Pulmonary artery endothelial cell (primary cell): ENCODE measurements around the gene PADI4. TPM values are rescaled to one million over a fixed set of nuclear protein-coding genes. Genes with fewer than 3 reads are reported as not detected.

Source experiments
- DNase-seq: peaks from one replicate; pipeline ENCODE4 v3.0.0-alpha.2; 2011; ENCODE audit warnings: low read depth, low spot score
- total RNA-seq: library from RNA; depleted of rRNA; stranded (reverse); fragments of >200 nt; gene quantifications from 2 replicates; pipeline ENCODE4 v1.2.3, GENCODE V29; 2014

PADI4 gene
- total RNA-seq, 1 donor from 2014 or later, result not detected

GRCh38 chr1:17347769-17348592, 40.0 kb downstream of the PADI4 start:
- no peak for DNase-seq

DNA sequence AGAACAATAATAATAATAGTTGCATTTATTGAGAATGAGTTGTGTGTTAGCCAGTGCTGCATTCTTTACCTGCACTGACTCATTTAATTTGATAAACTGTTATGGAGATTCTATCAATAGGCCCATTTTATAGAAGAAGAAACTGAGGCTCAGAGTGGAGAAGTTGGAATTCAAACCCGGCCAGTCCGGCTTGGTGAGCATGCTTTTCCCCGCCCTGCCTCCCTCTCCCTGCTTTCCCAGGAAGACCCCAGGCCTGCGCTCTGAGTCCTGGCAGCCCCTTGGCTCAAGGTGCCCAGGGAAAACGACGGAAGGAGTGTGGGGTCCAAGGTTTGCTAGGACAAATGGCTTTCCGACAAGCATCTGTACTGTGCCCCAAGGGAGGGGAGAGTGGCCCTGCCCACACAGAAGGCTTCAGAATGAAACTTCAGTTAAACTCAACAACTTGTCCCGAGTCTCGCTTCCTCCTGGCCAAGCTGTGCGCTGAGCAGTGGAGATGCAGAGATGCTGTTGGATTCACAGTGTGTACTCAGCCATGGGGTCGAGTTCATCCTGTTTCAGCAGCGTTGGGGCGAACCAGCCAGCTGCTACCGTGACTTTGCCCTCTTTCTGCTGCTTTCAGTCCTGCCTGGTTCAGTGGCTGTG, 40.7 kb downstream of the PADI4 start:
- DNase-seq, result no peak

DNA sequence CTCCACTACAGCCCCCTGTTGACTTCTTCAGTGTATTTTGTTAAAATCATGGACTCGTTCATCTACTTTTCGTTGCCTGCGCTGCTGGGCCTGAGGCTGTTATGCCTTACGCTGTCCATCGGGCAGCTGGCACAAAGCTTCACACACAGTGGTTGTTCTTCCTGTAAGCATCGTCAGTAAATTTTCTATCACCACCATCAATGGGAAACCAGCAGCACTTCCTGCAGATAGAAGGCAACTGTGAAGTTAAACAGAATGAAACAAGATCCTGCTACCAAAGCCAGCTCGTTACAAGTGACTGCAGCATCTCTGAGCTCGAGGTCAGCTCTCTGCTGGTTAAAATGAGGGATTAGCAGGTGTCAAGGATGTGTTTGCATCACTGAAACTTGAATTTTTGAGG, 42.1 kb downstream of the PADI4 start:
- DNase-seq, result no peak

- DNase-seq, result no peak
Observed at GRCh38 chr1:17350928-17351446, 43.0 kb downstream of the PADI4 start.

GRCh38 chr1:17351598-17352324, 43.8 kb downstream of the PADI4 start:
- no peak for DNase-seq

DNA sequence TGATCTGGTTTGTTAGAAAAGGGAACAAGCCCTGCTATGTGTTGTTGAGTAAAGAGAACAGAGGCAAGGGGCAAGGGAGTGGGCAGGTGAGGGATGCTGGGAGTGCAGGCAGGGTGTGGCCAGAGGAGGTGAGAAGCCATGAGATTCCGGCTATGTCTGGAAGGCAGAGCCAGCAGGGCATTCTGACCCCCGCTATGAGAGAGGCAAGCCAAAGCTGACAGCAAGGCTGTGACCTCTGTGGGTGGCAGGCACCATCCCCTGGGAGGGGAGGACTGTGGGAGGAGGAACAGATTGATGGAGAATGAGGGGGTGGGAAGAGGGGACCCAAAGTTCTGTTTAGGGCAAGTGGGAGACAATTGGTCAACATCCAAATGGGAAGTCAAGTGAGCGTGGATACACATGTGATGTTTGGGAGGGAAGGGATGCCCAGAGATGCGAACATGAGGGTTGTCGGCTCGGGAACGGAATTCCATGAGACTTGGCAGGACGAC, 44.5 kb downstream of the PADI4 start:
- DNase-seq, result no peak

DNA sequence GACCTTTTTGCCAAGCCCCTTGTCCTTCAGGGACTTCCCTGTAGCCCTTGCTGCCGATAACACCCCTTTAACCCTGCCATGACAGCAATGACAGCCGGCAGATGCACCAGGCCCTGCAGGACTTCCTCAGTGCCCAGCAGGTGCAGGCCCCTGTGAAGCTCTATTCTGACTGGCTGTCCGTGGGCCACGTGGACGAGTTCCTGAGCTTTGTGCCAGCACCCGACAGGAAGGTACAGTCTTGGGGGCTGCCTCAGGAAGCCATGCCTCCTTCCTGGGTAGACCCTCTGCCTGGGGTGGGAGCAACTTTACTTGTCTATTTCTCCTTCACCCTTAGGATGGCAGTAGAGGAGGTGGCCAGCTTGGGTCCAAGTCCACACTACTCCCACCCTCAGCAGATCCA, 47.9 kb downstream of the PADI4 start:
- no peak for DNase-seq

- no peak for DNase-seq
Observed at GRCh38 chr1:17356387-17357026, 48.5 kb downstream of the PADI4 start.

GRCh38 chr1:17358557-17358956, 50.6 kb downstream of the PADI4 start:
- no peak for DNase-seq

DNA sequence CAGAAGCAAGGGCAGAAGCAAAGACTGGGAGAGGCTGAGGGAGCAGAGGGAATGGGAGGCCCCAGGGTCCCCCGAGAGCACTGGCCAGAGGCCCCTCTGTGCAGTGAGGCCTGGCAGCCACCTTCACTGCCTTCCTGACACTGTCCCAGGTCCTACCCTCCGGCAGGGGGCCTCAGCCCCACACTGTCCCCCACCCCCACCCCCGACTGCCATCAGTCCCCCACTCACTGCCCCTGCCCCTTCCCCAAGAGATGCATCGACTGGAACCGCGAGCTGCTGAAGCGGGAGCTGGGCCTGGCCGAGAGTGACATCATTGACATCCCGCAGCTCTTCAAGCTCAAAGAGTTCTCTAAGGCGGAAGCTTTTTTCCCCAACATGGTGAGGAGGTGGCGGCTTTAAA, 51.0 kb downstream of the PADI4 start:
- no peak for DNase-seq

DNA sequence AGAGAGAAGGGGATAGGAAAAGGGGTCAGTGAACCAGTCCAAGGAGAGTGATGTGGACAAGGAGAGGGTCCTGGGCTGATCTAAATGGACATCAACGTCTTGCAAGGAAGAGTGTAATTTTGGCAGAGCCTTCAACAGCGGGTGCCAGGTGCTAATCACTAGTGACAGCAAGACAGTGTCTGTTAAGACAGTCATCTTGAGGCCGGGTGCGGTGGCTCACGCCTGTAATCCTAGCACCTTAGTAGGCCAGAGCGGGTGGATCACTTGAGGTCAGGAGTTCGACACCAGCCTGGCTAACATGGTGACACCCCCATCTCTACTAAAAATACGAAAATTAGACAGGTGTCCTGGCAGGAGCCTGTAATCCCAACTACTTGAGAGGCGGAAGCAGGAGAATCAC, 51.8 kb downstream of the PADI4 start:
- no peak for DNase-seq

DNA sequence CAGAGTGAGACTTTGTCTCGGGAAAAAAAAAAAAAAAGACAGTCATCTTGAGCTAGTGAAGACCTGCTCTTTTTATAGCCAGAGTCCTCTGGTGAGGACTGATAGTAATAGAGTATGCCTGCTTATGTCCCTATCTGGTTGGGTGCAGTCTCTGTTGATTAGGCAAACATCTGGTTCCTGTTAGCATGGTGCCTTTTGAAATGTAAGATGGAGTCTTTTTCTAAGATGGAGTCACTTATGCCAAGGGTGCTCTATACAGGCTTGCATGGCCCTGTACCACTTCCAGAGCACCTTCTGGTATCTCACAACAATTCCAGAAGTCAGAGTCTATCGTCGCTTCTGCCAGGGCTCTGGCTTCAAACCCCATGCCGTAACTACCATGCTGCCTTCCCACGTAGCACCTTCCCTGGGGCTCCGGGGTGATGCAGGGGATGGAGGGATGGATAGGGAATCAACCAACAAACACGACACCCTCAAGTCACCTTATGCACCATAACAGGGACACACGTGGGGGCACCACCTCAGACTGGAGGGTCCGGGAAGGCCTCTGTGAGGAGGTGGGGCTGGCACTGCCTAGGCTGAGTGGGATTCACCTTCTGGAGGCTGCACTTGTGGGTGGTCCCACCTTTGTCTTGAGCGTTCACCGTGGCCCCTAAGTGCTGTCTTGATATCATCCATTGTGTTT, 52.4 kb downstream of the PADI4 start:
- no peak for DNase-seq

- DNase-seq, result no peak
Observed at GRCh38 chr1:17361687-17362086, 53.7 kb downstream of the PADI4 start.

GRCh38 chr1:17363351-17363750, 55.4 kb downstream of the PADI4 start:
- no peak for DNase-seq

DNA sequence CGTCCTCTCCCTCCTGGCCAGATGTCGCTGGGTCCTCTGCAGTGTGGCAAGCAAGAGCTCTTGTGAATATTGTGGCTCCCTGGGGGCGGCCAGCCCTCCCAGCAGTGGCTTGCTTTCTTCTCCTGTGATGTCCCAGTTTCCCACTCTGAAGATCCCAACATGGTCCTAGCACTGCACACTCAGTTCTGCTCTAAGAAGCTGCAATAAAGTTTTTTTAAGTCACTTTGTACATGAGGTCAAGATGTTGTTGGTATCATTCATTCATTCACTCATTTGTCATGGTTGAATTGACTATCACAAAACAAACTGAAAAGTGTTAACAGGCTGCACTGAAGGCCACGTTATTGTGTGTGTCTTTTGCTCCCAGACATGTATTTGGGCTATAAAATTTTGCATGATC, 55.8 kb downstream of the PADI4 start:
- DNase-seq, result no peak

DNA sequence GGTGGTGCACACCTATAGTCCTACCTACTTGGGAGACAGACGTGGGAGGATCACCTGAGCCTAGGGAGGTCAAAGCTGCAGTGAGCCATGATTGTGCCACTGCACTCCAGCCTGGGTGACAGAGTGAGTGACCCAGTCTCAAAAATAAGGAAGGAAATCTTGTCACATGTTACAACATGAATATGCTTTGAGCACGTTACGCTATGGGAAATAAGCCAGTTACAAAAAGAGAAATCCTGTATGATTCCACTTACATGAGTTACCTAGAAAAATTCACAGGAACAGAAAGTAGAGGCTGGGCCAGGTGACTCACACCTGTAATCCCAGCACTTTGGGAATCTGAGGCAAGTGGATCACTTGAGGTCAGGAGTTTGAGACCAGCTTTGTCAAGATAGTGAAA, 57.3 kb downstream of the PADI4 start:
- no peak for DNase-seq

DNA sequence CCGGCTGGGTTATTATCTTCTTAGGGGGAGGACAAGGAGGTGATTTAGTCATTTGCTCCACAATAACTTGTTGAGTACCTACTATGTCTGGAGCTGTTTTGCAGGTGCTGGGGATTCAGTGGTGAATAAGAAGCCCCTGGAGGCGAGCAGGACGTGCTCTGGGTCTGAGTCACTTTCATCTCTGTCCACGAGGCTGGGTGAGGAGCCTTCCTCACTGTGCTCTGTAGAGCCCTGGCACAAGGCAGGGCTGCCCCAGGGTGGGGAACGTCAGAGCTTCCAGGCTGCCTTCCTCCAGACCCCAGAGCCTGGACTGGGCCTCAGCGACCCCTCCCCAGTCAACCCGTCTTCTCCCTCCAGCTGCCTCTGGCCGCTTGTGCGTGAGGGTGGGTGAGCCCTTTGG, 61.5 kb downstream of the PADI4 start:
- no peak for DNase-seq

- DNase-seq, result no peak
Observed at GRCh38 chr1:17370618-17371017, 62.6 kb downstream of the PADI4 start.

DNA sequence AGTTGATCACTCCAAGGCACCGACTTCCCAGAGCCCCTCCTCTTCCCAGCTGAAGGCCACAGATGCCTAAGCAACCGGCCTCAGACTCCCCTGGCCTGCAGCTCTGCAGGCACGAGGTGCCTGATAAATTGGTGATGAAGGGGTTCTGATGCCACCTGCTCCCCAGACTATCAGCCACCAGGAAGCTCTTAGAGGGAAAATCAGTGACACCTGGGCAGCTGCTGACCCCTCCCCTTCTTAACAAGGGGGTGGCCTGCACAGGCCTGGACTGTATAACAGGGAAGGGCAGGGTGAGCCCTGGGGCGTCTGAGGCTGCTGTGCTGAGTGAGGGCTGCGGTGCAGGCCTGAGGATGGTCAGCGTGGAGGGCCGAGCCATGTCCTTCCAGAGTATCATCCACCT, 63.9 kb downstream of the PADI4 start, which contains the start of gene PADI6:
Gene PADI6 (plus strand): TSS at position 301 of the 400 bp plus-strand sequence. CDS start 50 bp downstream, at position 351.
- DNase-seq, result no peak

DNA sequence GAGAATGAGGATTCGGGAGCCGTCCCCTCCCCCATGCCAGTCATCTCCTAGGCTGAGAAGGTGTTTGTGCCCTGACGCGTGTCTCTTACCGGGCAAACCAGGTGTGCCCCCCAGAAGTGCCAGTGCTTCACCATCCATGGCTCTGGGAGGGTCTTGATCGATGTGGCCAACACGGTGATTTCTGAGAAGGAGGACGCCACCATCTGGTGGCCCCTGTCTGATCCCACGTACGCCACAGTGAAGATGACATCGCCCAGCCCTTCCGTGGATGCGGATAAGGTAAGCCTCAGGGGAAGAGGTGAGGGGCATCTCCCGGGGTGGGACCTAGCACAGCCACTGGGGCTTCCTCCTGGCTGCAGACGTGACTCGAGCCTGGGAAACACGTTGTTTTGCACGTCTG, 65.0 kb downstream of the PADI4 start:
- DNase-seq, result no peak

- DNase-seq, result no peak
Observed at GRCh38 chr1:17375651-17376050, 67.7 kb downstream of the PADI4 start.
